ENCODE data around the gene NXF2.
"Not testable (repeated sequence)": the region's sequence is repeated elsewhere in the genome, so short reads cannot be mapped to it uniquely, and the experiment has no call there.

Gene NXF2

GRCh38 chrX:102246893-102247292 is at the start of gene NXF2:
Gene NXF2 (plus strand): TSS chrX:102247167. CDS start chrX:102307079, 59,912 bp downstream.
- DNase-seq = not testable (repeated sequence)

- not testable (repeated sequence) for DNase-seq
These were observed 39.0 kb upstream of the NXF2 start for GRCh38 chrX:102207940-102208339.

- not testable (repeated sequence) for DNase-seq
These were observed 32.0 kb upstream of the NXF2 start, which contains the start of gene TCP11X1 for GRCh38 chrX:102214986-102215385. Gene TCP11X1 (plus strand): TSS chrX:102215301.

GRCh38 chrX:102216497-102216896 is 30.5 kb upstream of the NXF2 start:
- not testable (repeated sequence) for DNase-seq

GRCh38 chrX:102235678-102236077 is 11.3 kb upstream of the NXF2 start:
- not testable (repeated sequence) for DNase-seq

- not testable (repeated sequence) for DNase-seq
These were observed 6.7 kb upstream of the NXF2 start for GRCh38 chrX:102240265-102240664.

- DNase-seq = not testable (repeated sequence)
These were observed 25.3 kb downstream of the NXF2 start for GRCh38 chrX:102272231-102272630.

- DNase-seq = no peak
These were observed 91.2 kb downstream of the NXF2 start for GRCh38 chrX:102338162-102338561.

- DNase-seq = no peak
These were observed 92.6 kb downstream of the NXF2 start for GRCh38 chrX:102339312-102340298.

GRCh38 chrX:102341867-102342266 is 94.9 kb downstream of the NXF2 start:
- no peak for DNase-seq

GRCh38 chrX:102345916-102346315 is 98.9 kb downstream of the NXF2 start:
- peak; percentile 24 for DNase-seq
